D721Med (cell line): ENCODE measurements around the gene SNCA.

Experiments used
- DNase-seq: peaks from one replicate; pipeline ENCODE4 v3.0.0; 2011; ENCODE audit warnings: low spot score; ENCODE audit not compliant: insufficient read length
- FAIRE-seq: peaks from 2 replicates; lab custom pipeline; 2011; peaks lifted over from hg19 to GRCh38; lab: Jason Lieb, UNC
- CTCF ChIP-seq: IDR thresholded peaks from 2 replicates; pipeline ENCODE4 v1.5.1; 2012; ENCODE audit warnings: mild to moderate bottlenecking, control low read depth; ENCODE audit not compliant: insufficient read depth; ENCODE audit errors: missing control alignments

SNCA gene

DNA sequence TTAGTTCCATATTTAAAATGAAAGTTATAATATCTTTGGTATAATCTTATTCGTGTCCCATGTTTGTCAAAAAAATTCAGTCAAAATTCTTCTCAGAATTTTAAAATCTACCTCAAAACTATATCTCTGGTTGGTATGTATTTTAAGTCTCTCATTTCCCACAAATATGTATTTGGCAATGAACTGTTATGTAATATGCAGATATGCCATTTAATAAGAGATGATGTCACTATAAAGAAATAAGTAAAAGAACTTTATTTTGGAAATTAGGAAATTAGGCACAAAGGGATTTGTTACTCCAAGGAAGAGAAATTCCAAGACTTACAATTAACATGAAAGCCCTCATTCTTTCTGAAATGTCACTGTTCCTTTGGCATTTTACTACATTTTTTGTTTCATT lies 15.3 kb downstream of the SNCA start:
- no peak for TF ChIP-seq CTCF
- FAIRE-seq (no peak), DNase-seq (no peak)

DNA sequence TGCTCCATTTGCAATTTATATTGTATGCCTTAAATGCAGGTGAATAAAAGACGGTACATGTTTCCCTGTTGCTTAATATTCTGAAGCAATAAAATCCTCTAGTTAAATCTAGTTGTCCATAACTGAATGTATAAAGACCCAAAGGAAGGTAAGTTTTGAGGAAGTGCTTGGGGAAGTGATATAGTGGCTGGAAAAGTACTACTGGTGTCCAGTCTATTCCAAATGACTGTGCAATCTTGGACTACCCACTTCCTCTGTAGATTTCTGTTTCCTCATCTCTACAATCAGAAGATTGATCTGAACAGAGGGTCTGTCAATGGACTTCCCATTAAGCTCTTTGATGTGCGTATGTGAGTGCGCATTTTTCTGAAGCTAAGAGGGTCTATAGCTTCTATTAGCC lies 17.0 kb downstream of the SNCA start:
- FAIRE-seq = no peak
- no peak for TF ChIP-seq CTCF

DNA sequence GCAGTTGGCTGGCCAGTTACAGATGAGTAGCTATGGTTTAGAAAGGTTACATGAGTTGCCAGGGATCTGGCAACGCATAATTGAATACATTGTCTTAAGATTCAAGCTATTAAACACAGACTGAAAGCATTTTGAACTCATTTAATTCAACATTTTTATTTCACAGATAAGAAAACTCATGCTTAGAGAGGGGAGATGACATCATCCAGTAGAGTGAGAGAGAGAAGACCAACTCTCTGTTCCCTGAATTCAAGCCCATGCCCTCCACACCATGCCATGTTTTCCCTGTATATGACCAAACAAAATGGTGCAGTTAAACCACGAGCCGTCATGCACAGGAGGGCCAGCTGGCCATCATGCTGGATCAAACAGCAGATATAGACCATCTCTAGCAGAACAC lies 22.6 kb downstream of the SNCA start:
- FAIRE-seq (no peak), DNase-seq (no peak)
- no peak for TF ChIP-seq CTCF

More for the DNA sequence above, 17.0 kb downstream of the SNCA start:
- DNase-seq = no peak

- TF ChIP-seq CTCF = no peak
- no peak for DNase-seq
Observed at GRCh38 chr4:89813197-89813596, 23.8 kb downstream of the SNCA start.

DNA sequence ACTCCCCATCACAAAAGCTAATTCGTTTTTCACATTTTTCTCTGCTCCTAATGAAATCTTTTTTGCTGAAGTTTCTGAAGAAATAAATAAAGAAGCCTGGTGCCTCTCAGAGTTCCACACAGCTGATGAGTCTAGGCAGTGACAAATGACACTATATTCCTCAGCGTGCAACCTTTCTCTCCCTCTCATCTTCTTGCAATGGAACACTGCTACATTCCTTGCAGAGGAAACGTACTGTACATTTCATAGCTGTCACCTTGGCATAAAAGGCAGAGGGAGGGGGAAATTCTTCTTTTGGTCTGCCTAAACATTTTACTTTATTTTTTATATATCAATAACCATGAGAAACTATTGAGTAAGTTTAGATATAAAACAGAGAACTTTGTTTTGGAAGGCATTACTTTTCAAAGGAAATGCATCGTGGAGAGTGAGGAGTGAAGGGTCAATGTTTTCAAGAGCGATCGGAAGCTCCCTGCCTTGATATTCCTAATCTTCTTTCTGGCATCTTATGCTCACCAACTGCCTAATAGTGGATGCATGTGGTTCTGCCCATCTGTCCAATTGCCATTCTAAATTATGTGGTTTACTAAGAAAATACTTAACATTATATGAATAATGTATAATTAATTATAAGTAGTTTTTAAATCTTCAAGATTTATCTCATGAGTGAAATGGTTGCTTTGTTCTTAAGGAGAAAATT lies 29.4 kb downstream of the SNCA start:
- no peak for FAIRE-seq

More at GRCh38 chr4:89813197-89813596, 23.8 kb downstream of the SNCA start:
- no peak for FAIRE-seq

GRCh38 chr4:89805297-89805696 lies 31.7 kb downstream of the SNCA start:
- no peak for FAIRE-seq
- DNase-seq = no peak
- no peak for TF ChIP-seq CTCF

More for the DNA sequence above, 29.4 kb downstream of the SNCA start:
- no peak for DNase-seq
- TF ChIP-seq CTCF = no peak

DNA sequence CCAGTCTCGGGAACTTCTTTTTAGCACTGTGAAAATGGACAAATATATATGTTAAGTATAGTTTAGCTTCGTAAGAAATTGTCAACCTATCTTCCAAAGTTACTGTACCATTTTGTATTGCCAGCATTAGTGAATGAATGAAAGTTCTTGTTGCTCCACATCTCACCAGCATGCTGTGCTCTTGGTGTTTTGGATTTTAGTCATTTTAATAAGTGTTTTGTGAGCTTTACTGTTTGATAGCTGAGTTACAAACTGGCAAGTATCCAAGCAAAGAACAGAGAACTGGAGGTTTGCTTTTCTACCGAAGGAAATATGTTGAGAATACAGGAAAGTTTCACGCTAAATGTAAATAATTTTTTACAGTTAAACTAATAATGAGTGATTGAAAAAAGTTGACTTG lies 33.0 kb downstream of the SNCA start:
- FAIRE-seq (no peak), DNase-seq (no peak)
- TF ChIP-seq CTCF = no peak
